K562 (cell line): ENCODE results near the gene MATN1. TPM values are rescaled to one million over a fixed set of nuclear protein-coding genes. Genes with fewer than 3 reads are reported as not detected.

Experiments used
- BCL6 ChIP-seq: fragments of 250-450 bp; sonication (Bioruptor Pico); IDR thresholded peaks from 2 replicates; pipeline ENCODE4 v1.4.0; 2020
- CAMTA2 ChIP-seq: fragments of 250-450 bp; sonication (Bioruptor Pico); conservative IDR thresholded peaks from 2 replicates; pipeline ENCODE4 v1.5.1; 2022
- CBX3 ChIP-seq, 2 experiments: IDR thresholded peaks; 1 replicate in 1 of 2; 2 replicates in 1 of 2; pipeline ENCODE4 v1.6.1; 2012; ENCODE audit warnings: inconsistent platforms in 2 of 2, low read length in 2 of 2, borderline replicate concordance in 1 of 2, control low read depth in 1 of 2
- CBX8 ChIP-seq: fragments of 200-600 bp; sonication (generic); IDR thresholded peaks from 2 replicates; pipeline ENCODE4 v1.6.1; 2012; ENCODE audit warnings: borderline replicate concordance, mixed run types, low read depth, mild to moderate bottlenecking, moderate library complexity, mixed read lengths, low read length, control low read depth, inconsistent platforms; ENCODE audit not compliant: poor library complexity, severe bottlenecking; ENCODE audit errors: extremely low read depth
- CHD4 ChIP-seq: fragments of 200-600 bp; sonication (generic); IDR thresholded peaks from 3 replicates; pipeline ENCODE4 v1.6.1; 2012; ENCODE audit warnings: low read depth, mild to moderate bottlenecking, mixed read lengths, low read length, inconsistent platforms; ENCODE audit not compliant: insufficient read depth, insufficient replicate concordance, poor library complexity, severe bottlenecking
- ELF2 ChIP-seq: fragments of 250-450 bp; sonication (Bioruptor Pico); IDR thresholded peaks from 2 replicates; pipeline ENCODE4 v1.5.0; 2021; ENCODE audit warnings: mild to moderate bottlenecking
- GTF2A2 ChIP-seq: IDR thresholded peaks from 2 replicates; pipeline ENCODE4 v1.6.1; 2016; ENCODE audit warnings: mild to moderate bottlenecking, missing genetic modification characterization, missing compliant biosample characterization
- HNRNPL ChIP-seq: fragments of 200-400 bp; formaldehyde crosslinking; IDR thresholded peaks from 2 replicates; pipeline ENCODE4 v1.6.1; 2017; ENCODE audit warnings: low read depth, mild to moderate bottlenecking, low read length
- HNRNPLL ChIP-seq: fragments of 200-400 bp; formaldehyde crosslinking; IDR thresholded peaks from 2 replicates; pipeline ENCODE4 v1.6.1; 2017; ENCODE audit warnings: low read length, low read depth, mild to moderate bottlenecking; ENCODE audit not compliant: poor library complexity, severe bottlenecking
- KAT2B ChIP-seq: IDR thresholded peaks from one replicate; pipeline ENCODE4 v1.6.1; 2012; ENCODE audit warnings: low read depth, mild to moderate bottlenecking, control low read depth, inconsistent platforms, low read length, moderate library complexity
- MAFK ChIP-seq: IDR thresholded peaks from 2 replicates; pipeline ENCODE4 v1.6.1; 2011; ENCODE audit warnings: low read length, improper control_type of control experiment
- NR4A1 ChIP-seq, 2 experiments: fragments of 250-450 bp in 1 of 2; fragments of 450-650 bp in 1 of 2; sonication (Bioruptor Pico) in 1 of 2; IDR thresholded peaks; 2 replicates each; pipeline versions ENCODE4 v1.4.0 to v1.6.1; 2016 to 2020; ENCODE audit warnings: mild to moderate bottlenecking in 2 of 2, missing compliant biosample characterization in 1 of 2, missing genetic modification characterization in 1 of 2, moderate library complexity in 1 of 2
- PHF21A ChIP-seq: fragments of 450-650 bp; IDR thresholded peaks from 2 replicates; pipeline ENCODE4 v1.6.1; 2017; ENCODE audit warnings: low read depth, borderline replicate concordance
- RAD51 ChIP-seq: fragments of 450-650 bp; IDR thresholded peaks from 2 replicates; pipeline ENCODE4 v1.7.1; 2016; ENCODE audit warnings: low read depth, mild to moderate bottlenecking, borderline replicate concordance
- RUNX1 ChIP-seq: sonication (generic); IDR thresholded peaks from 2 replicates; pipeline ENCODE4 v1.6.1; 2016; ENCODE audit warnings: antibody characterized with exemption, low read depth
- SMARCB1 ChIP-seq: IDR thresholded peaks from 2 replicates; pipeline ENCODE4 v1.6.1; 2011; ENCODE audit warnings: improper control_type of control experiment, low read depth; ENCODE audit not compliant: insufficient read length
- SRF ChIP-seq, 2 experiments: fragments of 250-450, 450-650 bp in 1 of 2; sonication (Bioruptor Pico) in 1 of 2; sonication (generic) in 1 of 2; formaldehyde crosslinking; IDR thresholded peaks; 2 replicates each; pipeline versions ENCODE4 v1.5.0 to v1.5.1; 2020 to 2022; ENCODE audit warnings: mild to moderate bottlenecking in 1 of 2, missing genetic modification reagents in 1 of 2
- TAF15 ChIP-seq: fragments of 200-400 bp; formaldehyde crosslinking; IDR thresholded peaks from 2 replicates; pipeline ENCODE4 v1.6.1; 2017; ENCODE audit warnings: mild to moderate bottlenecking, low read depth, low read length, moderate library complexity
- TEAD2 ChIP-seq: fragments of 450-650 bp; IDR thresholded peaks from 2 replicates; pipeline ENCODE4 v1.6.1; 2016; ENCODE audit warnings: missing genetic modification characterization, control low read depth, missing compliant biosample characterization
- WHSC1 ChIP-seq: IDR thresholded peaks from one replicate; pipeline ENCODE4 v1.6.1; 2012; ENCODE audit warnings: low read length, control low read depth, inconsistent platforms
- ZKSCAN1 ChIP-seq: fragments of 150-350 bp; IDR thresholded peaks from 2 replicates; pipeline ENCODE4 v1.6.1; 2016; ENCODE audit warnings: low read depth, low read length
- ZNF551 ChIP-seq: fragments of 250-450 bp; sonication (Bioruptor Pico); IDR thresholded peaks from 2 replicates; pipeline ENCODE4 v1.5.0; 2021; ENCODE audit warnings: mild to moderate bottlenecking, moderate library complexity
- ZNF696 ChIP-seq: fragments of 250-450 bp; sonication (Bioruptor Pico); conservative IDR thresholded peaks from 2 replicates; pipeline ENCODE4 v1.4.0; 2020; ENCODE audit warnings: mild to moderate bottlenecking, moderate library complexity
- ZNF764 ChIP-seq: fragments of 250-450 bp; sonication (Bioruptor Pico); IDR thresholded peaks from 2 replicates; pipeline ENCODE4 v1.4.0; 2020; ENCODE audit warnings: low read depth, mild to moderate bottlenecking, moderate library complexity
- polyA plus RNA-seq, 8 experiments: library from polyadenylated mRNA; depleted of rRNA in 4 of 8; stranded (reverse) in 5 of 8; unstranded in 3 of 8; fragments of >200 nt; fragmentation: Nextera tagmentation in 2 of 8; fragmentation: Illumina TruSeq in 1 of 8; extraction: Ambion mirVana in 2 of 8; extraction: Trizol in 1 of 8; gene quantifications; 2 replicates each; pipeline versions ENCODE4 v1.2.1 to v1.2.3, GENCODE V29; 2011 to 2014; ENCODE audit warnings: inconsistent platforms in 1 of 8, missing spikeins in 1 of 8
- total RNA-seq, 7 experiments: library from RNA; depleted of rRNA in 6 of 7; stranded (reverse); fragments of >200 nt in 6 of 7; fragmentation: Illumina TruSeq in 2 of 7; extraction: Trizol in 2 of 7; gene quantifications; 2 replicates each; pipeline versions ENCODE4 v1.2.1 to v1.2.3, GENCODE V29; 2011 to 2021; ENCODE audit warnings: low replicate concordance in 1 of 7
- TF ChIP-seq, protein P1 (sequence below), 2 experiments: fragments of 450-650 bp; IDR thresholded peaks; 2 replicates each; pipeline ENCODE4 v1.6.1; 2018; ENCODE audit warnings: mild to moderate bottlenecking in 2 of 2, low read depth in 1 of 2; ENCODE audit not compliant: partially characterized antibody in 2 of 2

Gene MATN1
- total and polyA plus RNA-seq, 9 of the 15 experiments (the other 6 are each of a cell fraction or from before 2014, with no cell fraction given), result 0.10 to 2.3 (median 1.2) TPM

DNA sequence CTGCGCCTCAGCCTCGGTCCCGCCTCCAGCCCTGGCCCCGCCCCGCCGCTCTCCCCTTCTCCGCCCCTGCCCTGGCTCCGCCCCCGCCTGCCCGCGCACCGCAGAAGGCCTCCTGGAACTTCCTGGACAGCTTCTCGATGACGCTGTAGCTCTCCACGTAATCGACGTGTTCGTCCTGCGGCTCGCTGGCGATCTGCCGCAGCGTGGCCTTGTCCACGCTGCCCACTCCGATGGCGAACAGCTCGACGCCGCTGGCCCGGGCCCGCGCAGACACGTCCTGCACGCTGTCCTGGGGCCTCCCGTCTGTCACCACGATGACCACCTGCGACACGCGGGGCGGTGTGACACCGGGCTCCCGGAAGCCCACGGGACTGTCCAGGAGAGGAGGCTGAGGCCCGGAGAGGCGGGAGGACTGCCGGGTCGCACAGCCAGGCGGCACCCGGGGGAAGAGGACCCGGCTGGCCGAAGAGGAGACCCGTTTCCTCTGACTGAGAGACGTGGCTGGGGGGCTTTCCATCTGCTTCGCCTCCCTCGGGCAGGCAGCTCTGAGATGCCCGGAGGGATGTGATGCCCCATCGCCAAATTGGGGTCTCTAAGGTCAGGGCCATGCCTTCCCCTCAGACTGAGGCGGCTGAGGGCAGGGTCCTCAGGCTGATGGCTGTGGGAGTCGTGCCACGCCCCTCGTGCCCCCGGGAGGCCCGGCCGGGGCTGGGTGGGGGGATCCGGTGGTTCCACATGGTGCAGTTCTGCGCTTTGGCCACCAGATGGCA, 4.6 kb downstream of the MATN1 start (continued):
- no peak; the same call in 1 of the 2 replicates for TF ChIP-seq CAMTA2 (CRISPR knock-in tag)
- TF ChIP-seq NR4A1 (CRISPR knock-in tag; IDR thresholded peaks at IDR 0.05), result peak; percentile 96; the same call in 1 of the 2 replicates
- TF ChIP-seq NR4A1 (tag; IDR thresholded peaks at IDR 0.05), result peak; percentile 94
- TF ChIP-seq SRF (CRISPR knock-in tag; IDR thresholded peaks at IDR 0.05), result 0 out of 4 replicates have a peak, but pooled peaks of 1 of the 2 experiments have one; percentile 38
- peak in 1 of 2 experiments; percentile 65; a peak in 1 of 3 replicates for TF ChIP-seq CBX3 (IDR thresholded peaks at IDR 0.05; ENCODE audit: borderline replicate concordance in 1 of 2, low read length in 2 of 2)
- peak; percentile 93 for TF ChIP-seq HNRNPL
- TF ChIP-seq CHD4, result peak; percentile 80
- TF ChIP-seq ZNF696 (CRISPR knock-in tag), result no peak
- TF ChIP-seq, protein P1, sequence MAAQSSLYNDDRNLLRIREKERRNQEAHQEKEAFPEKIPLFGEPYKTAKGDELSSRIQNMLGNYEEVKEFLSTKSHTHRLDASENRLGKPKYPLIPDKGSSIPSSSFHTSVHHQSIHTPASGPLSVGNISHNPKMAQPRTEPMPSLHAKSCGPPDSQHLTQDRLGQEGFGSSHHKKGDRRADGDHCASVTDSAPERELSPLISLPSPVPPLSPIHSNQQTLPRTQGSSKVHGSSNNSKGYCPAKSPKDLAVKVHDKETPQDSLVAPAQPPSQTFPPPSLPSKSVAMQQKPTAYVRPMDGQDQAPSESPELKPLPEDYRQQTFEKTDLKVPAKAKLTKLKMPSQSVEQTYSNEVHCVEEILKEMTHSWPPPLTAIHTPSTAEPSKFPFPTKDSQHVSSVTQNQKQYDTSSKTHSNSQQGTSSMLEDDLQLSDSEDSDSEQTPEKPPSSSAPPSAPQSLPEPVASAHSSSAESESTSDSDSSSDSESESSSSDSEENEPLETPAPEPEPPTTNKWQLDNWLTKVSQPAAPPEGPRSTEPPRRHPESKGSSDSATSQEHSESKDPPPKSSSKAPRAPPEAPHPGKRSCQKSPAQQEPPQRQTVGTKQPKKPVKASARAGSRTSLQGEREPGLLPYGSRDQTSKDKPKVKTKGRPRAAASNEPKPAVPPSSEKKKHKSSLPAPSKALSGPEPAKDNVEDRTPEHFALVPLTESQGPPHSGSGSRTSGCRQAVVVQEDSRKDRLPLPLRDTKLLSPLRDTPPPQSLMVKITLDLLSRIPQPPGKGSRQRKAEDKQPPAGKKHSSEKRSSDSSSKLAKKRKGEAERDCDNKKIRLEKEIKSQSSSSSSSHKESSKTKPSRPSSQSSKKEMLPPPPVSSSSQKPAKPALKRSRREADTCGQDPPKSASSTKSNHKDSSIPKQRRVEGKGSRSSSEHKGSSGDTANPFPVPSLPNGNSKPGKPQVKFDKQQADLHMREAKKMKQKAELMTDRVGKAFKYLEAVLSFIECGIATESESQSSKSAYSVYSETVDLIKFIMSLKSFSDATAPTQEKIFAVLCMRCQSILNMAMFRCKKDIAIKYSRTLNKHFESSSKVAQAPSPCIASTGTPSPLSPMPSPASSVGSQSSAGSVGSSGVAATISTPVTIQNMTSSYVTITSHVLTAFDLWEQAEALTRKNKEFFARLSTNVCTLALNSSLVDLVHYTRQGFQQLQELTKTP (IDR thresholded peaks at IDR 0.05; ENCODE audit: low read depth in 1 of 2, partially characterized antibody in 2 of 2), result peak in 1 of 2 experiments; percentile 52
- TF ChIP-seq MAFK, result no peak
- no peak for TF ChIP-seq RUNX1
- TF ChIP-seq SMARCB1, result no peak
- peak; percentile 47; the same call in 1 of the 2 replicates for TF ChIP-seq PHF21A
- no peak for TF ChIP-seq RAD51
- TF ChIP-seq TAF15, result no peak
- TF ChIP-seq TEAD2, result no peak
- TF ChIP-seq GTF2A2, result peak; percentile 41; the same call in 1 of the 2 replicates
- TF ChIP-seq HNRNPLL, result peak; percentile 33
- no peak; the same call in 1 of the 2 replicates for TF ChIP-seq ZKSCAN1
- no peak for TF ChIP-seq CBX8
- TF ChIP-seq ELF2 (CRISPR knock-in tag), result peak; percentile 88
- no peak; the same call in 1 of the 2 replicates for TF ChIP-seq ZNF764 (CRISPR knock-in tag)
- TF ChIP-seq BCL6 (CRISPR knock-in tag), result peak; percentile 34; the same call in 1 of the 2 replicates
- no peak for TF ChIP-seq ZNF551 (CRISPR knock-in tag)
- no peak for TF ChIP-seq WHSC1
- TF ChIP-seq KAT2B, result no peak
